Measurements from ENCODE around the gene PTBP2. TPM values are rescaled to one million over a fixed set of nuclear protein-coding genes. Genes with fewer than 3 reads are reported as not detected.

Gene PTBP2
- total and polyA plus RNA-seq, 10 of the 15 experiments (the other 5 are each of a cell fraction or from before 2014, with no cell fraction given), result 5.8 to 17.5 (median 11.1) TPM

DNA sequence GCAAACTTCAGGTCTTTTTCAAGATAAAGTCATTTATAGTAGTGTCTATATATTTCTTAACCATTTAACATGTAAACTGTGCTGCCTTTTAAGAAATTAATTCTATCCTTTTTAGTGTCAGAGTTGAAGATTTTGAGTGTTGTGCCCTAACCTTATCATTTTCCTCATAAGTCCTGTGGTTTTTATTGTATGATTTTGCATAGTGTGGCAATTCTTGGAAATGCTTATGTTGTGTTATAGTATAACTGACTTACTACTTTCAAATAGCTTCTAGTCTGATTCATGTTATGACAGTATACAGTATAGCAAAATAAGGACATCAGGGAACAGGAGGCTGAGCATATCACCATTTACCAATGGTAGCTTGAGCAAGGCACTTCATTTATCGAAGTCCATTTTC lies 99.1 kb downstream of the PTBP2 start:
- Histone ChIP-seq H3K4me2 (ENCODE audit: control insufficient read depth, insufficient read depth) (no peak overlapping the region), H3K9me3 (replicated peaks; ENCODE audit: control insufficient read depth, insufficient read depth, low read length) (no peaks in the 10 kb centered on the region), H3K36me3 (ENCODE audit: control insufficient read depth in 2 of 2, insufficient read depth in 2 of 2, low read length in 1 of 2) (peaks cover 0 to 2% of the 10 kb centered on the region in 2 experiments; a peak in 1 of 4 replicates), H2AFZ (ENCODE audit: control insufficient read depth, low read depth, low read length) (no peak overlapping the region), H3K27ac (ENCODE audit: control insufficient read depth, insufficient read depth) (no peak overlapping the region), H3K4me1 (ENCODE audit: control insufficient read depth, insufficient read depth, low read length) (no peaks in the 10 kb centered on the region), H3K4me3 (no peak overlapping the region), H4K20me1 (ENCODE audit: control insufficient read depth, insufficient read depth) (no peaks in the 10 kb centered on the region), H3K9ac (ENCODE audit: control insufficient read depth, insufficient read depth, low read length) (no peak overlapping the region), H3K27me3 (replicated peaks in 1 of 2; ENCODE audit: control insufficient read depth in 2 of 2, insufficient read depth in 2 of 2, low read length in 1 of 2) (no peaks in the 10 kb centered on the region), H3K79me2 (ENCODE audit: control insufficient read depth, insufficient read depth, low read length) (no peaks in the 10 kb centered on the region)
- POLR2A ChIA-PET, result interaction anchor here (0.5 kb wide), 1 partner anchor 23 kb away, joined by 5 read pairs; no protein-coding TSS in a partner anchor
- WGBS (ENCODE audit: insufficient coverage, insufficient replicate concordance, low lambda C conversion rate, missing lambda C conversion rate), result 100% methylated on average over 1 of the region's 1 CpG
- TF ChIP-seq SPI1 (IDR thresholded peaks at IDR 0.05; ENCODE audit: borderline replicate concordance, insufficient read depth, low read depth, low read length), result no peak
- intact Hi-C loops (cut with micrococcal nuclease; ENCODE audit: unreplicated experiment), result no loop called here
- DNase-seq (ENCODE audit: low read depth, low spot score), result no peak
- FAIRE-seq, result no peak
- in situ Hi-C loops (cut with MboI), result no loop called here
- RAD21 ChIA-PET (ENCODE audit: unreplicated experiment), result interaction anchor here (0.6 kb wide), 1 partner anchor 11 kb away, joined by 3 read pairs; no protein-coding TSS in a partner anchor
- no TSS peak for BruUV-seq (replicated peaks)
- SMC1A ChIA-PET (ENCODE audit: uncharacterized antibody, unreplicated experiment), result interaction anchor here (0.6 to 1.3 kb wide), 2 partner anchors 9 to 493 kb away, joined by 3 read pairs; no protein-coding TSS in a partner anchor
- CTCF ChIA-PET, result no interaction called here
- ATAC-seq, result no peak

DNA sequence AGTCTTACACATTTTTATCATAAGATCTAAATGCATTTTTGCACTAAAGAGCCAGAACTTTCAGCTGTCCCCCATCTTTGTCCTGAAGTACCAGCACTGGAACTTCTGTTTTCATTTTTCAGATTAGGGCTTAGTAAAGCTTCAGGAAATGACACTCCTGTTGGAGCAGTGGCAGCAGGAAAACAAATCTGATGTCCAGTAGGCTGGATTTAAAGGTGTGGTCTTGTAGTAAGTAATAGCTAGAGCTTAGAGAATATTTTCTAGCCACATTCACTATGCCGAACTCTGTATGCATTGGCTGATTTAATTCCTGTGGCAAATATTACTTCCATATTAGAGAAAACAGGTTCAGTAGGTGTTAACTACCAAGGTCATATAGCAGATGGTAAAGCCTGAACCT lies 103.6 kb downstream of the PTBP2 start:
- WGBS (ENCODE audit: insufficient coverage, insufficient replicate concordance, low lambda C conversion rate, missing lambda C conversion rate), result 100% methylated on average over 1 of the region's 1 CpG
- POLR2A ChIA-PET, result no interaction called here
- ATAC-seq (no peak), DNase-seq (ENCODE audit: low read depth, low spot score) (no peak), FAIRE-seq (no peak)
- Histone ChIP-seq H2AFZ (ENCODE audit: control insufficient read depth, low read depth, low read length) (no peak overlapping the region), H3K4me1 (ENCODE audit: control insufficient read depth, insufficient read depth, low read length) (no peaks in the 10 kb centered on the region), H3K9me3 (replicated peaks; ENCODE audit: control insufficient read depth, insufficient read depth, low read length) (no peaks in the 10 kb centered on the region), H3K36me3 (ENCODE audit: control insufficient read depth in 2 of 2, insufficient read depth in 2 of 2, low read length in 1 of 2) (no peaks in the 10 kb centered on the region; a peak in 1 of 4 replicates), H3K4me3 (no peak overlapping the region), H3K27me3 (replicated peaks in 1 of 2; ENCODE audit: control insufficient read depth in 2 of 2, insufficient read depth in 2 of 2, low read length in 1 of 2) (no peaks in the 10 kb centered on the region), H3K79me2 (ENCODE audit: control insufficient read depth, insufficient read depth, low read length) (no peaks in the 10 kb centered on the region), H3K27ac (ENCODE audit: control insufficient read depth, insufficient read depth) (no peak overlapping the region), H3K9ac (ENCODE audit: control insufficient read depth, insufficient read depth, low read length) (no peak overlapping the region), H3K4me2 (ENCODE audit: control insufficient read depth, insufficient read depth) (no peak overlapping the region), H4K20me1 (ENCODE audit: control insufficient read depth, insufficient read depth) (no peaks in the 10 kb centered on the region)
- RAD21 ChIA-PET (ENCODE audit: unreplicated experiment), result no interaction called here
- CTCF ChIA-PET, result interaction anchor here (0.7 kb wide), 1 partner anchor 139 kb away, joined by 3 read pairs; no protein-coding TSS in a partner anchor
- SMC1A ChIA-PET (ENCODE audit: uncharacterized antibody, unreplicated experiment), result interaction anchor here (0.5 to 1.4 kb wide), 5 partner anchors 9 to 66 kb away, joined by 3 to 4 read pairs (median 3); no protein-coding TSS in a partner anchor
- in situ Hi-C loops (cut with MboI), result no loop called here
- no TSS peak for BruUV-seq (replicated peaks)
- intact Hi-C loops (cut with micrococcal nuclease; ENCODE audit: unreplicated experiment), result no loop called here
- no peak for TF ChIP-seq SMAD5 (IDR thresholded peaks at IDR 0.05; ENCODE audit: low read depth)
- TF ChIP-seq ASH2L (IDR thresholded peaks at IDR 0.05; ENCODE audit: borderline replicate concordance, low read depth), result no peak
- no peak for TF ChIP-seq DPF2 (IDR thresholded peaks at IDR 0.05)
- no peak for TF ChIP-seq NRF1 (conservative IDR thresholded peaks at IDR 0.05; ENCODE audit: low read depth, low read length)
- TF ChIP-seq, protein P1, sequence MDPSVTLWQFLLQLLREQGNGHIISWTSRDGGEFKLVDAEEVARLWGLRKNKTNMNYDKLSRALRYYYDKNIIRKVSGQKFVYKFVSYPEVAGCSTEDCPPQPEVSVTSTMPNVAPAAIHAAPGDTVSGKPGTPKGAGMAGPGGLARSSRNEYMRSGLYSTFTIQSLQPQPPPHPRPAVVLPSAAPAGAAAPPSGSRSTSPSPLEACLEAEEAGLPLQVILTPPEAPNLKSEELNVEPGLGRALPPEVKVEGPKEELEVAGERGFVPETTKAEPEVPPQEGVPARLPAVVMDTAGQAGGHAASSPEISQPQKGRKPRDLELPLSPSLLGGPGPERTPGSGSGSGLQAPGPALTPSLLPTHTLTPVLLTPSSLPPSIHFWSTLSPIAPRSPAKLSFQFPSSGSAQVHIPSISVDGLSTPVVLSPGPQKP (IDR thresholded peaks at IDR 0.05; ENCODE audit: low read depth, low read length), result no peak
- TF ChIP-seq, protein P2, sequence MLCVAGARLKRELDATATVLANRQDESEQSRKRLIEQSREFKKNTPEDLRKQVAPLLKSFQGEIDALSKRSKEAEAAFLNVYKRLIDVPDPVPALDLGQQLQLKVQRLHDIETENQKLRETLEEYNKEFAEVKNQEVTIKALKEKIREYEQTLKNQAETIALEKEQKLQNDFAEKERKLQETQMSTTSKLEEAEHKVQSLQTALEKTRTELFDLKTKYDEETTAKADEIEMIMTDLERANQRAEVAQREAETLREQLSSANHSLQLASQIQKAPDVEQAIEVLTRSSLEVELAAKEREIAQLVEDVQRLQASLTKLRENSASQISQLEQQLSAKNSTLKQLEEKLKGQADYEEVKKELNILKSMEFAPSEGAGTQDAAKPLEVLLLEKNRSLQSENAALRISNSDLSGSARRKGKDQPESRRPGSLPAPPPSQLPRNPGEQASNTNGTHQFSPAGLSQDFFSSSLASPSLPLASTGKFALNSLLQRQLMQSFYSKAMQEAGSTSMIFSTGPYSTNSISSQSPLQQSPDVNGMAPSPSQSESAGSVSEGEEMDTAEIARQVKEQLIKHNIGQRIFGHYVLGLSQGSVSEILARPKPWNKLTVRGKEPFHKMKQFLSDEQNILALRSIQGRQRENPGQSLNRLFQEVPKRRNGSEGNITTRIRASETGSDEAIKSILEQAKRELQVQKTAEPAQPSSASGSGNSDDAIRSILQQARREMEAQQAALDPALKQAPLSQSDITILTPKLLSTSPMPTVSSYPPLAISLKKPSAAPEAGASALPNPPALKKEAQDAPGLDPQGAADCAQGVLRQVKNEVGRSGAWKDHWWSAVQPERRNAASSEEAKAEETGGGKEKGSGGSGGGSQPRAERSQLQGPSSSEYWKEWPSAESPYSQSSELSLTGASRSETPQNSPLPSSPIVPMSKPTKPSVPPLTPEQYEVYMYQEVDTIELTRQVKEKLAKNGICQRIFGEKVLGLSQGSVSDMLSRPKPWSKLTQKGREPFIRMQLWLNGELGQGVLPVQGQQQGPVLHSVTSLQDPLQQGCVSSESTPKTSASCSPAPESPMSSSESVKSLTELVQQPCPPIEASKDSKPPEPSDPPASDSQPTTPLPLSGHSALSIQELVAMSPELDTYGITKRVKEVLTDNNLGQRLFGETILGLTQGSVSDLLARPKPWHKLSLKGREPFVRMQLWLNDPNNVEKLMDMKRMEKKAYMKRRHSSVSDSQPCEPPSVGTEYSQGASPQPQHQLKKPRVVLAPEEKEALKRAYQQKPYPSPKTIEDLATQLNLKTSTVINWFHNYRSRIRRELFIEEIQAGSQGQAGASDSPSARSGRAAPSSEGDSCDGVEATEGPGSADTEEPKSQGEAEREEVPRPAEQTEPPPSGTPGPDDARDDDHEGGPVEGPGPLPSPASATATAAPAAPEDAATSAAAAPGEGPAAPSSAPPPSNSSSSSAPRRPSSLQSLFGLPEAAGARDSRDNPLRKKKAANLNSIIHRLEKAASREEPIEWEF (IDR thresholded peaks at IDR 0.05; ENCODE audit: insufficient replicate concordance, low read depth, low read length), result no peak
- no peak for TF ChIP-seq JUNB (IDR thresholded peaks at IDR 0.05)
- TF ChIP-seq, protein P3, sequence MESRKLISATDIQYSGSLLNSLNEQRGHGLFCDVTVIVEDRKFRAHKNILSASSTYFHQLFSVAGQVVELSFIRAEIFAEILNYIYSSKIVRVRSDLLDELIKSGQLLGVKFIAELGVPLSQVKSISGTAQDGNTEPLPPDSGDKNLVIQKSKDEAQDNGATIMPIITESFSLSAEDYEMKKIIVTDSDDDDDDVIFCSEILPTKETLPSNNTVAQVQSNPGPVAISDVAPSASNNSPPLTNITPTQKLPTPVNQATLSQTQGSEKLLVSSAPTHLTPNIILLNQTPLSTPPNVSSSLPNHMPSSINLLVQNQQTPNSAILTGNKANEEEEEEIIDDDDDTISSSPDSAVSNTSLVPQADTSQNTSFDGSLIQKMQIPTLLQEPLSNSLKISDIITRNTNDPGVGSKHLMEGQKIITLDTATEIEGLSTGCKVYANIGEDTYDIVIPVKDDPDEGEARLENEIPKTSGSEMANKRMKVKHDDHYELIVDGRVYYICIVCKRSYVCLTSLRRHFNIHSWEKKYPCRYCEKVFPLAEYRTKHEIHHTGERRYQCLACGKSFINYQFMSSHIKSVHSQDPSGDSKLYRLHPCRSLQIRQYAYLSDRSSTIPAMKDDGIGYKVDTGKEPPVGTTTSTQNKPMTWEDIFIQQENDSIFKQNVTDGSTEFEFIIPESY (IDR thresholded peaks at IDR 0.05), result no peak
